GM18868 (cell line): Measurements from ENCODE around the gene ZRSR2.
"Not testable (repeated sequence)": the region's sequence is repeated elsewhere in the genome, so short reads cannot be mapped to it uniquely, and the experiment has no call there.

Experiments used
- ATAC-seq: cut with Tn5 transposase; IDR thresholded peaks from one replicate; pipeline ENCODE4 v1.9.1; 2021; ENCODE audit warnings: mild to moderate bottlenecking, moderate library complexity; ENCODE audit not compliant: unreplicated experiment

Gene ZRSR2

GRCh38 chrX:15789979-15790768 is at the start of gene ZRSR2:
Gene ZRSR2 (plus strand): TSS chrX:15790484. CDS start chrX:15790496, 12 bp downstream.
- ATAC-seq, result peak; percentile 93

- ATAC-seq, result no peak
Observed at GRCh38 chrX:15744181-15744867, 46.0 kb upstream of the ZRSR2 start.

- no peak for ATAC-seq
Observed at GRCh38 chrX:15745179-15745578, 45.1 kb upstream of the ZRSR2 start.

GRCh38 chrX:15746651-15747050 is 43.6 kb upstream of the ZRSR2 start:
- ATAC-seq, result not testable (repeated sequence)

GRCh38 chrX:15747626-15748173 is 42.6 kb upstream of the ZRSR2 start:
- no peak for ATAC-seq

- ATAC-seq, result no peak
Observed at GRCh38 chrX:15748841-15749240, 41.4 kb upstream of the ZRSR2 start.

GRCh38 chrX:15749642-15750610 is 40.4 kb upstream of the ZRSR2 start:
- peak; percentile 94 for ATAC-seq

- no peak for ATAC-seq
Observed at GRCh38 chrX:15750611-15751154, 39.6 kb upstream of the ZRSR2 start.

- no peak for ATAC-seq
Observed at GRCh38 chrX:15751155-15751819, 39.0 kb upstream of the ZRSR2 start.

GRCh38 chrX:15755091-15755490 is 35.2 kb upstream of the ZRSR2 start:
- ATAC-seq, result no peak

GRCh38 chrX:15758140-15758539 is 32.1 kb upstream of the ZRSR2 start:
- ATAC-seq, result no peak

- ATAC-seq, result not testable (repeated sequence)
Observed at GRCh38 chrX:15759886-15760285, 30.4 kb upstream of the ZRSR2 start.

- no peak for ATAC-seq
Observed at GRCh38 chrX:15761564-15762191, 28.6 kb upstream of the ZRSR2 start.

GRCh38 chrX:15769300-15769954 is 20.9 kb upstream of the ZRSR2 start:
- no peak for ATAC-seq

GRCh38 chrX:15781961-15782699 is 8.2 kb upstream of the ZRSR2 start:
- peak; percentile 90 for ATAC-seq

- no peak for ATAC-seq
Observed at GRCh38 chrX:15785176-15785750, 5.0 kb upstream of the ZRSR2 start.

- no peak for ATAC-seq
Observed at GRCh38 chrX:15786915-15787314, 3.4 kb upstream of the ZRSR2 start.

- peak; percentile 21 for ATAC-seq
Observed at GRCh38 chrX:15790769-15791290, 546 bp downstream of the ZRSR2 start.
